Putamen (tissue), 1 donor: Measurements from ENCODE around the gene FLT1.

Source experiments
- DNase-seq: peaks from one replicate; pipeline ENCODE4 v3.0.0-alpha.2; 2016; ENCODE audit warnings: low spot score

FLT1 gene

DNA sequence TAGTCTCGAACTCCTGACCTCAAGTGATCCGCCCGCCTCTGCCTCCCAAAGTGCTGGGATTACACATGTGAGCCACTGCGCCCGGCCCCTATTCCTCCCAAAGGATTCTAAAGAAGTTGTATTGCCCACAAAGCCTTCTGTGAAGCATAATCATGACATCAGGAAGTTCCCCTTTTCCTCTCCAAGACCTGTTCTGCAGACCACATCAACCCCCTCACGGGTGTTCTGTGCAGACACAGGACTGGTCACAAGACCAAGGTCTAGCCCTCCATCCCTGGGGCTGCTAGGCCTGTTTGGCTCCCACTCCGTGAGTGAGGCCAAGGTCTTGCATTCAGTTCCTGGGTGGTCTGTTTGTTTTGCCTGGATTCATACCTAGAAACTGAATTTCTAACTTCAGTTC is 178.1 kb downstream of the FLT1 start:
- no peak for DNase-seq

DNA sequence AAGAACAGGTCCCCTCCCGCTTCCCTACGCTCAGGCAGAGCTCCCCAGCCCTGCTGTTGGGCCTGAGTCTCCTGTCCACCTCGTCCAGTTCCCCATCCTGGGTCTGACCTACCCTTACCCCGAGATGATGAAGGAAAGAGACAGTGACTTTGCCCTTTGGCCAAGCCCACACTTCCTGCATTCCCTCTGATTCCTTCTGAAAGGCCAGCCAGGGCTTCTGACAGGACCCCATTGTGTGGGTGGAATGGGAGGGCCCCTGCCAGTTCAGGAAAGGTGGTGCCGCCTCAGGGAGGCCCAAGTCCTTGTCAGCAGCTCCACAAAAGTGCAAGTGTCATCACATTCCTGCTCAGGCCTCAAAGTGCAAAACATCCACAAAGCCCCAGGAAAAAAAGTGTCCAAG is 178.8 kb downstream of the FLT1 start:
- no peak for DNase-seq

DNA sequence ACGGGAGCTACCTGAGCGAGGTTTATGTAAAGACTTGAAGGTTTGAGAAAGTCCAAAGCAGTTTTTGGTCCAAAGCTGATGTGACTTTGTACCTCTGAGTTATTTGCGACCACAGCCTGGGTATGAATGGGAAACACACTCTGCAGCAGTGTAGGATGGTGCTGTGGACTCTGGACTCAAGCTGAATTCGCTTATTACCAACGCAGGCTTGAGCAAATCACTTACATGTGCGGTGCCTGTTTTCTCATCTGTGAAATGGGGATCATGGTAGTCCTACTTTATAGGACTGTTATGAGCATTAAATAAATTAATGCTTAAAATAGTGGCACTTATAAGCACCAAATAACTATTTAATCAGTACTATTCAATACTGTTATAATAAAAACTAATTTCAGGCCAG is 180.0 kb downstream of the FLT1 start:
- no peak for DNase-seq

DNA sequence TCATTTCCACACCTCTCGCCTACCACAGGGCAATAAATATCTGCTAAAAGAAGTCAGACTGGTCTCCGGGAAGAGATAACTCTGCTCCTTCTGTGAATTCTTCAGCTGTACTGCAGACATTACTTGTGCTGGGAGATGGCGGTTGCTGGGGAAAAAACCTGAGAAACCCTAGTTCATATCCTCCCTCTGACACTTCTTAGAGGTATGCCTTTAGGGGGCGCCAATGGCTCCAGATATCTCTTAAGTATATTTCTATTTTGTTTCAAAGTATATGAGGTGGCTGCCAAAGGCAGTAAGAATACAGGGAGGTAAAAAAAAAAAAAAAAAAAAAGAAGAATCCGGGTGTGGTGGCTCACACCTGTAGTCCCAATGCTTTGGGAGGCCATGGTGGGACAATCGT is 181.3 kb downstream of the FLT1 start:
- DNase-seq: no peak

DNA sequence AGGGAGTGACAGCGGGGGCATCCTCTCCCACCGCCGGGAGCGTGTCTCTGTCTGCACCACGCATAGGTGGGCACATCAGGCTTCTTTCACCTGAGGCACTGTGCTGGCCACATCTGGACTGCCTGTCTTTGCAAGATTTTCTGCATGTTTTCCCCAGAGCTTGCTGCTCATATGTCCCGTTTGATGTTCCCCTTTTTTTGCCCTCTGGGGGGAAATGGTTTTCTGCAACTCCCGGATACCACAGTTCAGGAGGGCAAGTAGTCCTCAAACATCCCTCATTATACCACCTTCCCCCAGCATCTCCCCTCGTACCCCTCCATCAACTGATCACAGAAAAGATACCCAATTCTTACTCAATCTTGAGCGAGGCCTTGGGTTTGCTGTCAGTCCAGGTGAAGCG is 188.6 kb downstream of the FLT1 start:
- no peak for DNase-seq

DNA sequence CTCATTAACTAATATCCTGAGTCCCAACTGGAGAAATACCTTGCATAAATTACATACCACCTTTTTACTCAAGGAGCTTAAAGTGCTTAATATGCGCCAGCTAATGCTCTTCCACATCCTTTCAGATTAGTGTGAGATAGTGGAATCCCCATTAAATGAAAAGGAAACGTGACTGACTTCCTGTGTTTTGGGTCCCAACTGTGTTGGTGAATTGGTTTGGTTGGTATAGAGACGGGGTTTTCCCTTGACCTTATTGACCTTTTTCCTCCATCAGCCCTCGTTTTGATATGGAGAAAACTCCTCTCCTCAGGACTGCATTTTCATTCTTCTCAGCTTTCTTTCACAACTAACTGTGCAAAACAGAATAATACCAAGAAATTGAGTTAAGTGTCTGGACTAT is 193.1 kb downstream of the FLT1 start:
- no peak for DNase-seq

DNA sequence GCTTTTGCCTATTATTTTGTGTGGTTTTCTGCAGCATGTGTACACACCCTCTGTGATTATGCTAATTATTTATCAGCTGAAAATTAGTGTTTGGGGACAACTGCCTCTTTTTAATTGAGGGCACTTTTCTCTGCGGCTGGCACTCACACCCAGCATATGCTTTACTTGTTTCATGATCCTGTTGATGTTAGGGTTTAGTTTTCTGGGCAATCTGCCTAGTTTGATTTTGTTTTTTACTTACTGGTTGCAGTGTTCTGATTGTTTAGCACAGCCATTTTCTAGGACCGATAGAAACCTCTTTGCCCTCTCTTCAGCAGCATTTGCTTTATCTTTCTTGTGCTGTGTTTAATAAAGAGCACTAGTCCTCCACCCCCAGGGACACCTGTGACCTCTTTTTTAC is 195.0 kb downstream of the FLT1 start:
- DNase-seq: no peak

DNA sequence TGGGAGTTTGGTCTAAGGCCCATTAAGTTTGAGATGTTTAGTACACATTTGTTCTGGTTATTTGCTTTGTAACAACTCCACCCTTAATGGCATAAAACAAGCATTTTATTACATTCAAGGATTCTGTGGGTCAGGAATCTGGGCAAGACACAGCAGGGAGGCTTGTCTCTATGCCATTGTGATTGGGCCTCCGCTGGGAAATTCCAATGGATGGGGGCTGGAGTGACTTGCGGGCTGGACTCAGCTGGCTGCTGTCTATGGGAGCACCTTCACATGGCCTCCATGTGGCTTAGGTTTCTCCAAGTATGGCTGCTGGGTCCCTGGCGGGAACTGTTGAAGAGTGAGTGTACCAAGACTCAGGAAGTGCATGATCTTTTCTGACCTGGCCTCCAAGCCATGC is 197.6 kb downstream of the FLT1 start:
- DNase-seq: no peak

DNA sequence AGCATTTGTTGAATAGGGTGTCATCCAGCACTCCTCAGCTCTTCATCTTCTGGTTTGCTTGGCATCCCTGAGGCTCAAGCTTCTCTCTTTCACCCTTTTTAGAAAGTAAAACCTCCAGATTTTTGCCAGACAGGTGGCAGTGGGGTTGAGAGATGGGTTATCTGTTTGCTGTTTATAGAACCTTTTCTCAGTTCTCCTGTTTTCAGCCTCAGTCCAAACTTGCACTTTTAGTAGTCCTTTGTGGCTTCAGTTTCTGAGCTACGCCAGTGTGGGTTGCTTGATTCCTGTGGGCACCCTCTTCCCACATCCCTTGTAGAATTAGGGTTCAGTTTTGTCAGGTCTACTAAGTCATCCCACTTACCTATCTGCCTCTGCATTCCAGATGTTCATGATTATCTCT is 208.7 kb downstream of the FLT1 start:
- no peak for DNase-seq

DNA sequence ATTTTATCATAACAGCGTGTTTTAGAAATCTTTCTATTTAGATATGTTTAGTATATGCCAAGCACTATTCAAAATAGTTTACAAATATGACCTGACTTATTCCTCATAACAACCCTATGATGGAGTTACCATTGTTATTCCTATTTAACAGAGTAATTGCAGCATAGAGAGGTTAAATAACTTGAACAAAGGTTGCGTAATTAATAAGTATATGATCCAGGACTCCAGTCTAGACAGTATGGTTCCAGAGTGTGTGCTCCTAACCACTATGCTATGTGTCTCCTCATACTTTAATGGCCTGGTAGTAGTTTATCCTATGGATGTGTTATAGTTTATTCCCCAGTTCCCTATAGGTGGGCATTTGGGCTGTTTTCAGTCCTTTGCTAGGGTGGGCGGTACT is 211.3 kb downstream of the FLT1 start:
- no peak for DNase-seq

DNA sequence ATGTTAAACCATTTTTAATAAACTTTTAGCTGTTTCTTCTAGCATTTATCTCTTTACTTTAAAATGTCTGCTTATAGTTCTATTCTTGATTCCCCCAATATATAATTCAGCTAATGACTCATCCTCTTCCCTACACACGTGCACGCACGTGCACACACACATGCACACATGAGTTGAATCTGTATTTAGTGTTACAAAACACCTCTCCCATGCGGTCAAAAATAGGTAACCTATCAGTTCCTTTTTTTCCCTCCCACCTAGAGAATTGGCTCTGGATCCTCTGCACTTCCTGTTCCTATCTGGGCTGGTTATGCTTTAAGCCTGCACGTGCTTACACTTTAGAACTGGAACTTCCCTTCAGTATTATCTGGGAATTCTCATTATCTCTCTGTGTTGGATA is 212.5 kb downstream of the FLT1 start:
- DNase-seq: no peak

DNA sequence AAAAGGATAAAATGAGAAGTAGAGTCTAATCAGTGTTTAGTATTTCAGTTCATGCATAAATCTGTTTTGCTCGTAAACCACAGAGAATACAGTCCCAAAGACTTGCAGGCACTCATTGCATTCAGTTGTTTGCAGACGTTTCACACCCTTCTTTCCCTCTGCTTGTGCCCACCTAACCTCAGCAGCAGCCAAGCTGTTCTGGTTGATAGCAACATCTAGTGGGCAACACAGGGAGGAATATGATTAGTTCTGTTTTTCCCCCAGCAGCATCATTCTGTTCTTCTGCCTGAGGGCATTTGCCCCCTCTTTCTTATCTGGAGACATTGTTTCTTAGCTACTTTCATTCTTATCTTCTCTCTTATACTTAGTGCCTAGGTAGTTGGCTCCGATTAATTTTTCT is 221.0 kb downstream of the FLT1 start:
- DNase-seq: no peak

DNA sequence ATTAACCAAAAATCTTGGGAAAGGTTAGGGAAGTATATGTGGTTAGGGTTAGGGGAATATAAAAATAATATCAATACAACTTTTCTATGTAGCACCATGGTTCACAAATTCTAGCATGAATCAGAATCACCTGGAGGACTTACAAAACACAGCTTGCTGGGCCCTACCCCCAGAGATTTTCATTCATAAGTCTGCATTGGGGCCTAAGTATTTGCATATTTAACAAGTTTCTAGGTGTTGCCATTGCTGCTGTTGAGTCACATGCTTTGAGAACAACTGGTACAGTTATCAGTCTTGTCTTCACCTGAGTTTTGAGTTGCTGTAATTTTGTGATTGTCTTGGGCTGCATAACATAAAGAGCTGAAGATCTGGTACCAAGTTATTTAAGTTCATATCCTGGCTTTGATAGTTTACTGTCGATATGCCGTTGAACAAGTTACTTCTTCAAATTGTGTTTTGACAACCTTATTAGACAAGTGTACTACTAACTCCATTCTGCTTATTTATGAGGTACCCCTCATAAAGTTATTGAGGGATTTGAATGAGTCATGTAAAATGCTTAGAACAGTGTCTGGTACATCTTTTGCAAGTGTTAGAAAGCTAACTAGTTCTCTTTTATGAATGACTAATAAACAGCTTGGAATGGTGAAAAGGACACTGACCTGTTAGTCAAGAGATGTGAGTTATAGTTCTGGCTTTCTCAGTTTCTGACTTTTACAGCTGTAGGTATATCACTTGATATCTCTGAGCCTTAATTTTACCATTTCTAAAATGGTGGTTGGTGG is 223.7 kb downstream of the FLT1 start:
- DNase-seq: no peak

DNA sequence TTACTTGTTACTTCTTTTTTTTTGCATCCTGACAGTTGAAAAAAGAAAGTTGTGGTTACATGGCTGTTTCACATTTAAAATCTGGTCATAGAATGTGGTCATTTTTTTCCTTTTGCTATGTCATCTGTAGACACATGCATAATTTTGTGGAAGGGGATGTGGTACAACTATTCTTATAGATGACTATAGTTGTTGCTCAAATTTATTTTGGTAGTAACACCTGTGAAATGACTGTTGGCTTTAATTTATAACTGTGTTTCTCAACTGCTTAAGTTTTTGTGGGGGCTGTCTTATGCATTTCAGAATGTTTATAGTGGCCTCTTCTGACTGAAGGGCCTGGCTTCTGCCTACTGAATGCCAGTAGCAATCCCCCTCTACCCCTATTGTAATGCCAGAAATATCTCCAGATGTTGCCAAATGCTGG is 226.1 kb downstream of the FLT1 start:
- no peak for DNase-seq

DNA sequence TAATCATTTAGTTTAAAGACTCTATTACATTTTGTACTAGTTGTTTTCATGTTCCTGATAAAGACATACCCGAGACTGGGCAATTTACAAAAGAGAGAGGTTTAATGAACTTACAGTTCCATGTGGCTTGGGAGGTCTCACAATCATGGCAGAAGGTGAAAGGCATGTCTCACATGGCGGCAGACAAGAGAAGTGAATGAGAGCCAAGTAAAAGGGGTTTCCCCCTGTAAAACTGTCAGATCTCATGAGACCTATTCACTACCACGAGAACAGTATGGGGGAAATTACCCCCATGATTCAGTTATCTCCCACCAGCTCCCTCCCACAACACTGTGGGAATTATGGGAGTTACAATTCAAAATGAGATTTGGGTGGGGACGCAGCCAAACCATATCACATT is 227.4 kb downstream of the FLT1 start:
- no peak for DNase-seq

DNA sequence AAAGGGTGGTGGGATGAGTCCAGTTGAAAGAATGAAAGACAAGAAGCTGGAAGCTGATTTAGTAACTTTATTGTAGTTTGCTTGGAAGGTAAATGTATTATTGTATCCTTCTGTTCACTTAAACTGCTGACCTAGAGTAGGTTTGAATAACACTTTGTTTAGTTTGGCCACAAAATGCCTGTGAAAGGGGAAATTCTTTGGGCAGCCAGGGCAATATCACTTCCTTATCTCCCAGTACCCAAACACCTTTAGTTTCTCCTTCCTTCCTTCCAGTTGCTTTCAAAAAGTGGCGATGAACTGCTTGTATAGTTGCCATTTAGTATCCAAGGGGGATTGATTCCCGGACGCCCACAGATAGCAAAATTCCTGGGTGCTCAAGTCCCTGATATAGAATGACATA is 236.5 kb downstream of the FLT1 start:
- DNase-seq: no peak

DNA sequence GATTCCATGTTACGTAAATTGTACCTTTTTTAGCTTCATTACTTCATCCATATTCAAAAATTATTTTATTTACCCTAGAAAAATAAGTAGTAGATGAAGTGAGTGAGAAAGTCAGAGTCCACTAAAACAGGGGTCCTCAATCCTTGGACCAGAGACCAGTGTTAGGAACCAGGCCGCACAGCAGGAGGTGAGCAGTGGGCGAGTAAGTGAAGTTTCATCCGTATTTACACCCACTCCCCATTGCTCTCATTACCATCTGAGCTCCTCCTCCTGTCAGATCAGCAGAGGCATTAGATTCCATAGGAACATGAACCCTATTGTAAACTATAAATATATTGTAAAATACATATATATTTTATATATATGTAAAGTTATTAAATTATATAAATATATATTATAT is 237.6 kb downstream of the FLT1 start:
- no peak for DNase-seq

DNA sequence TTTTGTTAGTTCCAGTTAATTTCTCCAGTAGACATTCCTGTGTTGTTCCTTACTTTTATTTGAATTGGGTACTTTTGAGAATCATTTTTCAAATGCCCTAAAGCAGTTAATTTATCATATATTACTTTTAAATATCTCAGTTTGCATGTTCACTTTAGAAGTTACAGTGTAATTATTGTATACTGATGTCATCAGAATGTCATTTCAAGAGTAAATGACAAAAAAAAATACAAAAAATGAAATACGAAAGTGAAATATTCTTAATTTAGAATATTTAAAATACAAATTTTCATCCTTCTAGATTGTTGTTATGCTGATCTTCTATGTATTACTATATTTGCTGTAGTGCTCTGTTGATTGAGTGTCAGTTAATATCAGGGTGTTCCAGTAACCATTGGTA is 242.4 kb downstream of the FLT1 start:
- DNase-seq: no peak

DNA sequence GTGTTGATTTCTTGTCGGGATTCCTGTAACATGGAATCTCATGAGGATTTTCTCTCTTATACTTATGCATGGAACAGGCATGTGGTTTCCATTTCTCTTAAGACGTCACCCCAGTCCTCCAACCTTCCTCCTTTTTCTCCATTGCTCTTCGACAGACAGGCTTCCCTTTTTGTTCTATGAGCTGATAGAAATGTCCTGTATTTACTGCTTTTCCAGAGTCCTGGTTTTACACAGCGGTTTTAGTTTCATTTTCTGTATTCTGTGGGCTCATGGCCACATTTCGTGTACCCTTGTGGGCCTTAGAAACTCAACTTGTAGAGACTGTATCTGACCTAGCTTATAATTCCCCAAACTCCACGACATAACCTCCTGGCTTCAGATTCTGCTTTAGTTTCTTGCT is 243.5 kb downstream of the FLT1 start:
- DNase-seq: no peak

DNA sequence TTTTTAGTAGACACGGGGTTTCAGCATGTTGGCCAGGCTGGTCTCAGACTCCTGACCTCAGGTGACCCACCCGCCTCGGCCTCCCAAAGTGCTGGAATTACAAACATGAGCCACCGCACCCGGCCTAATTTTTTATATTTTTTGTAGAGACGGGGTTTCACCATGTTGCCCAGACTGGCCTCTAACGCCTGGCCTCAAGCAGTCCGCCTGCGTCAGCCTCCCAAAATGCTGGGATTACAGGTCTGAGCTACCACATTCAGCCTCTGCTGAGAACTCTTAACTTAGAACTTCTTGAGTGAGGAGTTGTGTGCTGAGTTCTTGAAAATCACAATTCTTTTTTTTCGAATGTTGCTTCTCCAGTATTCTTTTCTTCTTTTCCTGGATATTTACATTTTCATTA is 244.4 kb downstream of the FLT1 start:
- no peak for DNase-seq
